Neural progenitor cell (in vitro differentiated cells): ENCODE results near the gene PLA2G4E. TPM values are rescaled to one million over a fixed set of nuclear protein-coding genes. Genes with fewer than 3 reads are reported as not detected.
A peak's percentile ranks its signal among the peaks of the same experiment; 100 is the strongest.

ENCODE experiments used
- DNase-seq: peaks from one replicate; pipeline ENCODE4 v3.0.0-alpha.2; 2016; ENCODE audit warnings: low spot score
- H2AFZ ChIP-seq: fragments of 200-600 bp; sonication (generic); replicated peaks from 2 replicates; pipeline ENCODE4 v1.6.1; 2016; ENCODE audit warnings: antibody characterized with exemption
- H3F3A ChIP-seq: fragments of 200-600 bp; sonication (generic); 2 replicates; pipeline ENCODE4 v1.6.1; 2016; ENCODE audit warnings: antibody characterized with exemption, low read depth
- H3K27ac ChIP-seq: fragments of 200-600 bp; sonication (generic); 2 replicates; pipeline ENCODE4 v1.5.1; 2016; ENCODE audit warnings: mild to moderate bottlenecking
- H3K27me3 ChIP-seq: fragments of 200-600 bp; sonication (generic); 2 replicates; pipeline ENCODE4 v1.6.1; 2016; ENCODE audit warnings: mild to moderate bottlenecking, moderate library complexity
- H3K36me3 ChIP-seq: fragments of 200-600 bp; sonication (generic); 2 replicates; pipeline ENCODE4 v1.5.1; 2016
- H3K4me1 ChIP-seq: fragments of 200-600 bp; sonication (generic); 2 replicates; pipeline ENCODE4 v1.6.1; 2016; ENCODE audit warnings: mixed run types
- H3K4me2 ChIP-seq: fragments of 200-600 bp; sonication (generic); 2 replicates; pipeline ENCODE4 v1.6.1; 2016
- H3K4me3 ChIP-seq: fragments of 200-600 bp; sonication (generic); 2 replicates; pipeline ENCODE4 v1.5.1; 2016
- H3K79me2 ChIP-seq: fragments of 200-600 bp; sonication (generic); 2 replicates; pipeline ENCODE4 v1.6.1; 2016; ENCODE audit warnings: low read depth
- H3K9ac ChIP-seq: fragments of 200-600 bp; sonication (generic); 2 replicates; pipeline ENCODE4 v1.6.1; 2016
- H3K9me3 ChIP-seq: fragments of 200-600 bp; sonication (generic); 2 replicates; pipeline ENCODE4 v1.5.1; 2016; ENCODE audit warnings: low read depth
- H4K20me1 ChIP-seq: fragments of 200-600 bp; sonication (generic); 2 replicates; pipeline ENCODE4 v1.6.1; 2016; ENCODE audit warnings: low read depth
- H3K27ac Mint-ChIP-seq: 3 replicates; pipeline ENCODE4 v1.8.0; 2021; ENCODE audit warnings: mixed read lengths
- H3K27me3 Mint-ChIP-seq: 2 replicates; pipeline ENCODE4 v1.8.0; 2022; ENCODE audit warnings: low read depth, mild to moderate bottlenecking, inconsistent platforms, moderate library complexity, mixed read lengths; ENCODE audit not compliant: insufficient read depth
- H3K36me3 Mint-ChIP-seq: 3 replicates; pipeline ENCODE4 v1.8.0; 2021; ENCODE audit warnings: mixed read lengths
- H3K4me1 Mint-ChIP-seq: 3 replicates; pipeline ENCODE4 v1.8.0; 2021; ENCODE audit warnings: mixed read lengths
- H3K4me3 Mint-ChIP-seq: 3 replicates; pipeline ENCODE4 v1.8.0; 2021; ENCODE audit warnings: mild to moderate bottlenecking, moderate library complexity, mixed read lengths
- H3K9me3 Mint-ChIP-seq: 3 replicates; pipeline ENCODE4 v1.8.0; 2020; ENCODE audit warnings: mixed read lengths
- CTCF ChIP-seq: fragments of 200-600 bp; sonication (generic); IDR thresholded peaks from 2 replicates; pipeline ENCODE4 v1.5.1; 2017; ENCODE audit warnings: antibody characterized with exemption, mild to moderate bottlenecking
- EZH2 ChIP-seq: fragments of 200-600 bp; sonication (generic); IDR thresholded peaks from 2 replicates; pipeline ENCODE4 v1.6.1; 2017; ENCODE audit warnings: antibody characterized with exemption, mild to moderate bottlenecking, moderate library complexity
- EZH2phosphoT487 ChIP-seq: fragments of 200-600 bp; sonication (generic); IDR thresholded peaks from 2 replicates; pipeline ENCODE4 v1.6.1; 2017; ENCODE audit warnings: antibody characterized with exemption
- total RNA-seq: library from RNA; depleted of rRNA; stranded (reverse); fragments of >200 nt; gene quantifications from 2 replicates; pipeline ENCODE4 v1.2.3, GENCODE V29; 2015; ENCODE audit warnings: low replicate concordance

Gene PLA2G4E
- total RNA-seq, 1 donor from 2014 or later = not detected

- Histone ChIP-seq H2AFZ (no peak overlapping the region), H4K20me1 (no peaks in the 10 kb centered on the region), H3K9ac (no peak overlapping the region), H3K4me1 (no peaks in the 10 kb centered on the region), H3K4me2 (no peak overlapping the region), H3K36me3 (no peaks in the 10 kb centered on the region), H3K27ac (no peak overlapping the region), H3K4me3 (no peak overlapping the region), H3F3A (no peaks in the 10 kb centered on the region), H3K79me2 (no peaks in the 10 kb centered on the region), H3K9me3 (no peaks in the 10 kb centered on the region), H3K27me3 (no peaks in the 10 kb centered on the region)
- no peak overlapping the region for H3K27ac Mint-ChIP-seq
- H3K4me3 Mint-ChIP-seq = no peak overlapping the region
- H3K4me1 Mint-ChIP-seq = peaks cover 7% of the 10 kb centered on the region
- peaks cover 11% of the 10 kb centered on the region for H3K27me3 Mint-ChIP-seq
- DNase-seq = no peak
- no peak for TF ChIP-seq EZH2phosphoT487
- no peak for TF ChIP-seq CTCF
- no peak for TF ChIP-seq EZH2
- H3K9me3 Mint-ChIP-seq = no peaks in the 10 kb centered on the region
- H3K36me3 Mint-ChIP-seq = no peaks in the 10 kb centered on the region
These were observed 7.8 kb downstream of the PLA2G4E start for GRCh38 chr15:42012928-42013482.

GRCh38 chr15:42012241-42012640, 8.6 kb downstream of the PLA2G4E start:
- H3K9me3 Mint-ChIP-seq = no peaks in the 10 kb centered on the region
- peak overlapping the region; percentile 70 for H3K27ac Mint-ChIP-seq
- no peak overlapping the region for H3K4me3 ChIP-seq
- no peaks in the 10 kb centered on the region for H3K4me1 ChIP-seq
- peaks cover 7% of the 10 kb centered on the region for H3K4me1 Mint-ChIP-seq
- H3K36me3 ChIP-seq = no peaks in the 10 kb centered on the region
- H3K9me3 ChIP-seq = no peaks in the 10 kb centered on the region
- TF ChIP-seq EZH2phosphoT487 (no peak), CTCF (no peak), EZH2 (no peak)
- no peaks in the 10 kb centered on the region for H3K79me2 ChIP-seq
- DNase-seq = no peak
- no peak overlapping the region for H3K4me3 Mint-ChIP-seq
- H3K36me3 Mint-ChIP-seq = no peaks in the 10 kb centered on the region
- no peaks in the 10 kb centered on the region for H3F3A ChIP-seq
- no peaks in the 10 kb centered on the region for H3K27me3 ChIP-seq
- H3K4me2 ChIP-seq = no peak overlapping the region
- H2AFZ ChIP-seq = peak overlapping the region; percentile 47
- H3K27ac ChIP-seq = no peak overlapping the region
- H3K9ac ChIP-seq = no peak overlapping the region
- peaks cover 14% of the 10 kb centered on the region for H3K27me3 Mint-ChIP-seq
- no peaks in the 10 kb centered on the region for H4K20me1 ChIP-seq

- H3K4me1 ChIP-seq = no peaks in the 10 kb centered on the region
- no peaks in the 10 kb centered on the region for H3F3A ChIP-seq
- no peak for DNase-seq
- no peak overlapping the region for H3K4me3 Mint-ChIP-seq
- peaks cover 9% of the 10 kb centered on the region for H3K4me1 Mint-ChIP-seq
- no peaks in the 10 kb centered on the region for H3K36me3 Mint-ChIP-seq
- no peaks in the 10 kb centered on the region for H3K79me2 ChIP-seq
- H3K27ac Mint-ChIP-seq = peak overlapping the region; percentile 50
- no peak overlapping the region for H3K4me3 ChIP-seq
- no peaks in the 10 kb centered on the region for H3K9me3 ChIP-seq
- no peak overlapping the region for H3K4me2 ChIP-seq
- no peak overlapping the region for H3K9ac ChIP-seq
- H3K27ac ChIP-seq = no peak overlapping the region
- no peaks in the 10 kb centered on the region for H4K20me1 ChIP-seq
- H2AFZ ChIP-seq = no peak overlapping the region
- no peak for TF ChIP-seq EZH2
- no peak for TF ChIP-seq EZH2phosphoT487
- TF ChIP-seq CTCF = no peak
- no peaks in the 10 kb centered on the region for H3K9me3 Mint-ChIP-seq
- no peaks in the 10 kb centered on the region for H3K27me3 ChIP-seq
- no peaks in the 10 kb centered on the region for H3K36me3 ChIP-seq
- H3K27me3 Mint-ChIP-seq = peaks cover 11% of the 10 kb centered on the region
These were observed 9.8 kb downstream of the PLA2G4E start for GRCh38 chr15:42011074-42011473.
